HCT116 (cell line): ENCODE results near the gene MVK. TPM values are rescaled to one million over a fixed set of nuclear protein-coding genes. Genes with fewer than 3 reads are reported as not detected.

Experiments
- ATAC-seq: fragments of 200-7000 bp; cut with Tn5 transposase; 2 replicates; pipeline ENCODE4 v1.9.1; 2020; ENCODE audit warnings: mild to moderate bottlenecking, moderate library complexity
- BruUV-seq: library from RNA; stranded (reverse); fragments of 400-500 nt; replicated peaks from 2 replicates; lab custom pipeline; 2021; lab: Mats Ljungman, UMichigan
- CTCF ChIA-PET: fragments of 300-600 bp; sonication (Branson Sonifier 250); formaldehyde crosslinking; loops from one replicate; lab custom pipeline; 2021; ENCODE audit warnings: antibody characterized with exemption; lab: Charles Lee
- POLR2A ChIA-PET: fragments of 300-600, 350-600 bp; sonication (Branson Sonifier 250); formaldehyde crosslinking; loops from one replicate; lab custom pipeline; 2021; ENCODE audit warnings: antibody characterized with exemption; lab: Charles Lee
- RAD21 ChIA-PET, 2 experiments: fragments of 300-600 bp; sonication (Branson Sonifier 250); formaldehyde crosslinking; loops; one replicate each; lab custom pipeline; 2023; ENCODE audit warnings: low total read pairs in 2 of 2; ENCODE audit not compliant: uncharacterized antibody in 2 of 2, unreplicated experiment in 2 of 2, low non-redundant PET in 1 of 2; lab: Charles Lee
- DNase-seq: peaks from one replicate; pipeline ENCODE4 v3.0.0-alpha.2; 2010; ENCODE audit warnings: low read depth, low spot score
- H2AFZ ChIP-seq: fragments of 200-600 bp; shearing (Covaris generic), sonication (generic); 2 replicates; pipeline ENCODE4 v1.6.1; 2017; ENCODE audit warnings: low read depth, mixed run types, mixed read lengths, antibody characterized with exemption, low read length; ENCODE audit not compliant: poor library complexity, severe bottlenecking
- H3K27ac ChIP-seq: 2 replicates; pipeline ENCODE4 v1.5.1; 2012; ENCODE audit warnings: low read depth, low read length
- H3K27me3 ChIP-seq: fragments of 200-600 bp; sonication (generic); 2 replicates; pipeline ENCODE4 v1.6.1; 2016; ENCODE audit warnings: mixed run types, low read length, mixed read lengths; ENCODE audit not compliant: insufficient read depth
- H3K36me3 ChIP-seq, 2 experiments: fragments of 200-500 bp in 1 of 2; fragments of 200-600 bp in 1 of 2; sonication (Bioruptor generic) in 1 of 2; sonication (generic) in 1 of 2; 2 replicates each; pipeline versions ENCODE4 v1.5.1 to v1.6.1; 2014 to 2016; ENCODE audit warnings: low read length in 2 of 2, inconsistent platforms in 1 of 2, mixed read lengths in 1 of 2, mixed run types in 1 of 2; ENCODE audit not compliant: insufficient read depth in 2 of 2, control insufficient read depth in 1 of 2
- H3K4me1 ChIP-seq, 2 experiments: fragments of 200-600 bp in 1 of 2; sonication (generic) in 1 of 2; 2 replicates each; pipeline versions ENCODE4 v1.5.1 to v1.6.1; 2012 to 2017; ENCODE audit warnings: low read length in 2 of 2, inconsistent platforms in 1 of 2, mild to moderate bottlenecking in 1 of 2, mixed read lengths in 1 of 2, mixed run types in 1 of 2, moderate library complexity in 1 of 2; ENCODE audit not compliant: insufficient read depth in 2 of 2, control insufficient read depth in 1 of 2
- H3K4me2 ChIP-seq: fragments of 200-600 bp; sonication (generic); 2 replicates; pipeline ENCODE4 v1.6.1; 2017; ENCODE audit warnings: mixed run types, low read length, mixed read lengths
- H3K4me3 ChIP-seq, 2 experiments: fragments of 200-600 bp in 1 of 2; sonication (generic) in 1 of 2; replicated peaks in 1 of 2; 2 replicates each; pipeline ENCODE4 v1.5.1; 2011 to 2016; ENCODE audit warnings: low read length in 2 of 2, control low read depth in 1 of 2, low read depth in 1 of 2, mild to moderate bottlenecking in 1 of 2, mixed read lengths in 1 of 2, mixed run types in 1 of 2
- H3K79me2 ChIP-seq: fragments of 200-600 bp; sonication (generic); 2 replicates; pipeline ENCODE4 v1.6.1; 2017; ENCODE audit warnings: mild to moderate bottlenecking, mixed run types, low read length, moderate library complexity, mixed read lengths; ENCODE audit not compliant: insufficient read depth
- H3K9ac ChIP-seq: fragments of 200-600 bp; sonication (generic); 2 replicates; pipeline ENCODE4 v1.6.1; 2016; ENCODE audit warnings: low read length, mixed read lengths
- H3K9me2 ChIP-seq: fragments of 200-600 bp; sonication (generic), shearing (Covaris generic); 2 replicates; pipeline ENCODE4 v1.6.1; 2017; ENCODE audit warnings: mixed run types, mild to moderate bottlenecking, moderate library complexity; ENCODE audit not compliant: insufficient read depth
- H3K9me3 ChIP-seq, 2 experiments: fragments of 200-500 bp in 1 of 2; fragments of 200-600 bp in 1 of 2; sonication (Bioruptor generic) in 1 of 2; sonication (generic) in 1 of 2; 2 replicates each; pipeline ENCODE4 v1.6.1; 2014 to 2017; ENCODE audit warnings: low read length in 2 of 2, mixed read lengths in 2 of 2, inconsistent platforms in 1 of 2, low read depth in 1 of 2, mild to moderate bottlenecking in 1 of 2, mixed run types in 1 of 2, moderate library complexity in 1 of 2; ENCODE audit not compliant: control insufficient read depth in 1 of 2, insufficient read depth in 1 of 2
- H4K20me1 ChIP-seq: fragments of 200-600 bp; sonication (generic), shearing (Covaris generic); 2 replicates; pipeline ENCODE4 v1.6.1; 2017; ENCODE audit warnings: mixed run types, mild to moderate bottlenecking, moderate library complexity; ENCODE audit not compliant: insufficient read depth
- CBX3 ChIP-seq: IDR thresholded peaks from 2 replicates; pipeline ENCODE4 v1.6.1; 2012; ENCODE audit warnings: low read depth
- CTCF ChIP-seq, 3 experiments: fragments of 200-600 bp in 1 of 3; sonication (generic) in 1 of 3; IDR thresholded peaks in 2 of 3; conservative IDR thresholded peaks in 1 of 3; 2 replicates each; pipeline ENCODE4 v1.5.1; 2012 to 2017; ENCODE audit warnings: low read depth in 2 of 3, low read length in 2 of 3, antibody characterized with exemption in 1 of 3, borderline replicate concordance in 1 of 3, control low read depth in 1 of 3, mild to moderate bottlenecking in 1 of 3, mixed read lengths in 1 of 3, mixed run types in 1 of 3, moderate library complexity in 1 of 3; ENCODE audit not compliant: insufficient read depth in 1 of 3
- EGR1 ChIP-seq: IDR thresholded peaks from 2 replicates; pipeline ENCODE4 v1.6.1; 2012; ENCODE audit warnings: low read depth
- JUND ChIP-seq: IDR thresholded peaks from 2 replicates; pipeline ENCODE4 v1.6.1; 2012
- RAD21 ChIP-seq: IDR thresholded peaks from 2 replicates; pipeline ENCODE4 v1.6.1; 2012; ENCODE audit warnings: low read depth, mild to moderate bottlenecking
- REST ChIP-seq: IDR thresholded peaks from 2 replicates; pipeline ENCODE4 v1.6.1; 2012; ENCODE audit warnings: low read depth
- ZNF274 ChIP-seq: fragments of 200-500 bp; sonication (Bioruptor generic); IDR thresholded peaks from 2 replicates; pipeline ENCODE4 v1.6.1; 2014; ENCODE audit warnings: mild to moderate bottlenecking, low read depth, low read length, inconsistent platforms
- intact Hi-C: fragments of 100-400 bp; cut with micrococcal nuclease; formaldehyde crosslinking; loops from 2 replicates; pipeline ENCODE4 v1.10.0; 2022
- total RNA-seq: library from RNA; stranded (reverse); gene quantifications from one replicate; pipeline ENCODE4 v1.2.1, GENCODE V29; 2021; ENCODE audit not compliant: unreplicated experiment

Gene MVK
- total RNA-seq, 1 experiment from 2014 or later = 17.3 TPM

DNA sequence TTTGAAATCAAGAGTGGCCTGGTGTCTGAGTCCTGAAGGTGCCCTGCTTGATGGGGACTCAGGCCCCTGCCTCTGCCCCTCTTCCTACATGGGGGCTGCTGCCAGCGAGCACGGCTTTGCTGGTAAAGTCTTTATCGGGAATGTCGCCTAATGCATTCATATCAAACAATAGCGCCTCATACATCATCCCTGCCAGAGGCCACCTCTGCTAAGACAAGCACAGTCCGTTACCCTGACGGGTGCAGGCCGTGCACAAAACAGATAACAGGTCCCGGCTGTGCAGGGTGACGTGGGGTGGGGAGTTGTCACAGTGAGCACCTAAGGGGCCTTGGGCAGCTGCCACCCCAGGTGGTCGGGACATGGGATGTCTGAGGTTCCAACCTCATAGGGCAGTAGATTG is 71.6 kb downstream of the MVK start:
- Histone ChIP-seq H3K79me2 (no peaks in the 10 kb centered on the region), H3K4me2 (no peak overlapping the region), H3K9ac (no peak overlapping the region), H4K20me1 (no peaks in the 10 kb centered on the region), H3K4me3 (no peak overlapping the region), H3K27me3 (peaks cover 3% of the 10 kb centered on the region; the same call in 1 of the 2 replicates), H3K9me3 (no peaks in the 10 kb centered on the region), H3K9me2 (no peaks in the 10 kb centered on the region), H3K36me3 (no peaks in the 10 kb centered on the region), H3K27ac (no peak overlapping the region), H2AFZ (no peak overlapping the region), H3K4me1 (peaks cover 0 to 6% of the 10 kb centered on the region in 2 experiments; a peak in 1 of 4 replicates)
- POLR2A ChIA-PET = no interaction called here
- intact Hi-C loops = no loop called here
- TF ChIP-seq ZNF274 = no peak
- TF ChIP-seq CBX3 = no peak
- TF ChIP-seq CTCF (IDR thresholded peaks at IDR 0.05 in 2 of 3, conservative IDR thresholded peaks at IDR 0.05 in 1 of 3; ENCODE audit: borderline replicate concordance in 1 of 3, insufficient read depth in 1 of 3, low read depth in 2 of 3, low read length in 2 of 3) = no peak
- no peak for TF ChIP-seq REST
- no peak for TF ChIP-seq JUND
- TF ChIP-seq RAD21 = no peak
- TF ChIP-seq EGR1 = no peak
- RAD21 ChIA-PET = no interaction called here
- no TSS peak for BruUV-seq
- ATAC-seq (no peak), DNase-seq (no peak)
- CTCF ChIA-PET = no interaction called here
